WERI-Rb-1 (cell line): ENCODE data around the gene BCL2L12.
A peak's percentile ranks its signal among the peaks of the same experiment; 100 is the strongest.

ENCODE experiments used
- DNase-seq: peaks from one replicate; pipeline ENCODE4 v3.0.0-alpha.2; 2020
- H3K27ac ChIP-seq: fragments of 250-450 bp; sonication (Bioruptor Pico); 2 replicates; pipeline ENCODE4 v1.5.1; 2020; ENCODE audit warnings: mild to moderate bottlenecking, moderate library complexity
- H3K27me3 ChIP-seq: fragments of 250-450 bp; sonication (Bioruptor Pico); 2 replicates; pipeline ENCODE4 v1.5.1; 2021; ENCODE audit warnings: mild to moderate bottlenecking, low read depth, moderate library complexity; ENCODE audit not compliant: insufficient read depth, severe bottlenecking
- H3K36me3 ChIP-seq: fragments of 250-450 bp; sonication (Bioruptor Pico); 2 replicates; pipeline ENCODE4 v1.5.1; 2020; ENCODE audit warnings: mild to moderate bottlenecking, moderate library complexity
- H3K4me3 ChIP-seq: 2 replicates; pipeline ENCODE4 v1.5.1; 2011; ENCODE audit warnings: low read depth, mild to moderate bottlenecking, control low read depth, low read length
- H3K9me3 ChIP-seq: fragments of 250-450 bp; sonication (Bioruptor Pico); 2 replicates; pipeline ENCODE4 v1.5.1; 2021; ENCODE audit warnings: mild to moderate bottlenecking, moderate library complexity; ENCODE audit not compliant: severe bottlenecking
- CTCF ChIP-seq: IDR thresholded peaks from 2 replicates; pipeline ENCODE4 v1.5.1; 2011; ENCODE audit warnings: low read depth, mild to moderate bottlenecking, control low read depth, inconsistent platforms, low read length

BCL2L12 gene

GRCh38 chr19:49676136-49676783, 10.5 kb downstream of the BCL2L12 start:
- Histone ChIP-seq H3K27ac (peak overlapping the region; percentile 99), H3K27me3 (no peaks in the 10 kb centered on the region), H3K9me3 (no peaks in the 10 kb centered on the region), H3K4me3 (peak overlapping the region; percentile 46), H3K36me3 (peaks cover 20% of the 10 kb centered on the region)
- DNase-seq, result no peak
- TF ChIP-seq CTCF, result no peak

GRCh38 chr19:49676784-49677230, 11.1 kb downstream of the BCL2L12 start:
- peak; percentile 99 for DNase-seq
- Histone ChIP-seq H3K27ac (peak overlapping the region; percentile 99), H3K27me3 (no peaks in the 10 kb centered on the region), H3K9me3 (no peaks in the 10 kb centered on the region), H3K4me3 (peak overlapping the region; percentile 99), H3K36me3 (peaks cover 25% of the 10 kb centered on the region)
- TF ChIP-seq CTCF, result no peak

GRCh38 chr19:49677231-49677900, 11.6 kb downstream of the BCL2L12 start, which contains the start of gene PRMT1:
Gene PRMT1, plus strand, starts transcription at chr19:49677271. Its CDS starts 10 bp downstream, at chr19:49677281.
- TF ChIP-seq CTCF, result no peak
- peak; percentile 58 for DNase-seq
- Histone ChIP-seq H3K4me3 (peak within 1 kb of the TSS; percentile 99), H3K27ac (peak within 1 kb of the TSS; percentile 99), H3K27me3 (no peaks in the 10 kb centered on the region), H3K36me3 (peaks cover 31% of the 10 kb centered on the region), H3K9me3 (no peaks in the 10 kb centered on the region)

GRCh38 chr19:49677901-49678674, 12.4 kb downstream of the BCL2L12 start:
- DNase-seq, result peak; percentile 90
- no peaks in the 10 kb centered on the region for H3K27me3 ChIP-seq
- peak; percentile 59 for TF ChIP-seq CTCF
- H3K27ac ChIP-seq, result peak overlapping the region; percentile 99
- H3K4me3 ChIP-seq, result peak overlapping the region; percentile 99
- peaks cover 38% of the 10 kb centered on the region for H3K36me3 ChIP-seq
- H3K9me3 ChIP-seq, result no peaks in the 10 kb centered on the region

- no peak for TF ChIP-seq CTCF
- peak overlapping the region; percentile 99 for H3K27ac ChIP-seq
- peak overlapping the region; percentile 41 for H3K4me3 ChIP-seq
- H3K9me3 ChIP-seq, result no peaks in the 10 kb centered on the region
- H3K27me3 ChIP-seq, result no peaks in the 10 kb centered on the region
- DNase-seq, result peak; percentile 82
- H3K36me3 ChIP-seq, result peaks cover 48% of the 10 kb centered on the region
These were observed 13.4 kb downstream of the BCL2L12 start for GRCh38 chr19:49678985-49679770.
